ENCODE measurements around the gene C12orf60.
"Not testable (repeated sequence)": the region's sequence is repeated elsewhere in the genome, so short reads cannot be mapped to it uniquely, and the experiment has no call there.

The C12orf60 gene, protein sequence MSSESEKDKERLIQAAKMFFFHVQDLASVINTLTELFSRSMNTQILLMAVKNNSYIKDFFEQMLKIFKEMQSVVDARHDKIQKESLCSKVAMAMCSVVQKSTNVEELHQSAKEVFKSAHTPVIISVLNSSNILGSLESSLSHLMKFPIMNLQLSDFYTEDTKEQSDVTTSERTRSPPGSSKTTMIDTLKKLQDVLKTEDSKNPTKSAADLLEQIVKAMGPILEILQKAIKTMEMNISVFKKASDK
- total RNA-seq: 0 to 0.98 reads per million in 2 donors

DNA sequence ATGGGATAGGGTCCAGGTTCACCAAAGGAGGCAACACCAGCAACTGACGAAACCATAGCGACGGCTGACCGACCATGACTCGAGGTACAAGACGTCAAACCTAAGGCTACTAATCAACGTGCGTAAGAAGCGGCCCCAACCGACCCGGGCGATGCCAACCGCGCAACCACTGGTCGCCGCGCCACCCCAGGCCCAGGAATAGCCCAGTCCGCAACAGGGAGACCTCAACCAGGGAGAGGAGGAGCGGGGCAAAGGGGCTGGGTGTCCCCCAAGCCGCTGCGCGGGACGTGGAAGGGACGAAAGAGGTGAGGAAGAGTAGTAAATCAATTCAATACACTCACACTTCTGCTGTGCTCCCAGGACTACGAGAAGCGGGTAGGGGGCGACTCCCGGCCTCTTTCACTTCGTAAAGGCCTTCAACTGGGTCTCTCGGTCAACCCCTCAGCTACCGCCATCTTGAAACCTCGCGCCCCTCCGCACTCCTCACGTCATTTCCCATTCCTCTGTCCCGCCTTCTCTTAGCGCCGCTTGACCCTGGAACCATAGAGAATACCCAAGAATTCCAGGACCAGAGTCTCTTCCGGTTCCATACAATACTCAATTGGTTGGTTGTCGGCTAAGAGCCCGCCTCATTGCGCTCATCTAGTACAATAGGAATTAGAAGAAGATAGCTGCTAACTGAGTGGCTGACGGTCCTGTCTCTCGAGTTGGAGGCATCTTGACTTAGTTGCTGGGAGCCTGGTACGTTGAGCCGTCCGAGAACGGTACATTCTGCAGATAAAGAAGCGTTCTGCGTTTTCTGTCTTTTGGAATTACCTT is at the start of gene C12orf60, which contains the start of gene WBP11:
TSS of gene C12orf60 (plus strand) at position 660 of the 819 bp plus-strand sequence. CDS start 19,266 bp downstream, outside the sequence.
TSS of gene WBP11 (minus strand) at position 468 of the 819 bp plus-strand sequence. CDS start 2,095 bp downstream, outside the sequence.
- peak; percentile 77 for DNase-seq

DNA sequence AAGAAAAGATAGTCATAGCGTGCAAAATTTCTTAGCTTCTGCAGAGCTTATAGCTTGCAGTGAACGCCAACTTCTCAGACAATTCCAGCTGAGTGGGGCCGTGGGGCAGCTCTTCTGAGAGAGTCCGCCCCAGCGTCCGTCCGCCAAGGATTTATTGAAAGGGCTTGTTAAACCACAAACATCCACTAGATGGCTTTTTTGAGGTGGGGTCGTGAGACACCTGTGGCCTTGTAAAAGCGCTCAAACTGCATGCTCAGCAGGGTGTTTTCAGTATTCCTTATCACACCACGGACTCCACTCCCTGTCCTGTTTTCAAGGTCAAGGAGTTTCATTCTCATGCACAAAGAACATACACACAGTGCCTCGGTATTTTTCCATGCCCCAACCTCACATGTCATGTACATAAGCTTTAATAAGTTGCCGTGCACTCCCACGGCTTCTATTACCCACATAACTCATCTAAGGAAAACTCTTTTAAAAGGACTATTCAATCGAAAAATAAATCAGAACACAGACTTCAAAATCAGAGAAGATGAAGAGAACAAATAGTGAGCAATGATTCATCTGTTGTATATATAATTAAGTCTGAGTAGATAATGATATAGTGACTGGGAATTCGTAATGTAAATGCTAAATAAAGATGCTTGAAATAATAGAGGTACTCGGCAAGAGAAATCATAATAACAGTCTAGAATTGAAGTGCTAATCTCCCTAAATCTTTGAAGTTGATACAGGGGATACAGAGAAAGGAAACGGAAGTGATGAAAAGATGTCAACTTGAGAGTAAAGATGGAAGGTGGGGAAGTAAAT is 46.9 kb upstream of the C12orf60 start:
- DNase-seq: no peak

DNA sequence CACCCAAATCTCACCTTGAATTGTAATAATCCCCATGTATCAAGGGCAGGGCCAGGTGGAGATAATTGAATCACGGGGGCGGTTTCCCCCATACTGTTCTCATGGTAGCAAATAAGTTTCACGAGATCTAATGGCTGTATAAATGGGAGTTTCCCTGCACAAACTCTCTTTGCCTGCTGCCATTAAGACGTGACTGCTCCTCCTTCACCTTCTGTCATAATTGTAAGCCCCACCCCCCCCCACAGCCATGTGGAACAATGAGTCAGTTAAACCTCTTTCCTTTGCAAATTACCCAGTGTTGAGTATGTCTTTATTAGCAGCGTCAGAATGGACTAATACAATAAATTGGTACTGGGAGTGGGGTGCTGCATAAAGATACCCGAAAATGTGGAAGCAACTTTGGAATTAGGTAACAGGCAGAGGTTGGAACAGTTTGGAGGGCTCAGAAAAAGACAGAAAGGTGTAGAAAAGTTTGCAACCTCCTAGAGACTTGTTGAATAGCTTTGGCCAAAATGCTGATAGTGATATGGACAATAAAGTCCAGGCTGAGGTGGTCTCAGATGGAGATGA is 43.7 kb upstream of the C12orf60 start:
- not testable (repeated sequence) for DNase-seq

GRCh38 chr12:14765398-14765797 is 38.1 kb upstream of the C12orf60 start:
- no peak for DNase-seq

GRCh38 chr12:14766020-14766419 is 37.5 kb upstream of the C12orf60 start:
- DNase-seq: not testable (repeated sequence)

GRCh38 chr12:14766649-14767215 is 36.7 kb upstream of the C12orf60 start:
- DNase-seq: no peak

GRCh38 chr12:14767617-14768016 is 35.9 kb upstream of the C12orf60 start:
- no peak for DNase-seq

DNA sequence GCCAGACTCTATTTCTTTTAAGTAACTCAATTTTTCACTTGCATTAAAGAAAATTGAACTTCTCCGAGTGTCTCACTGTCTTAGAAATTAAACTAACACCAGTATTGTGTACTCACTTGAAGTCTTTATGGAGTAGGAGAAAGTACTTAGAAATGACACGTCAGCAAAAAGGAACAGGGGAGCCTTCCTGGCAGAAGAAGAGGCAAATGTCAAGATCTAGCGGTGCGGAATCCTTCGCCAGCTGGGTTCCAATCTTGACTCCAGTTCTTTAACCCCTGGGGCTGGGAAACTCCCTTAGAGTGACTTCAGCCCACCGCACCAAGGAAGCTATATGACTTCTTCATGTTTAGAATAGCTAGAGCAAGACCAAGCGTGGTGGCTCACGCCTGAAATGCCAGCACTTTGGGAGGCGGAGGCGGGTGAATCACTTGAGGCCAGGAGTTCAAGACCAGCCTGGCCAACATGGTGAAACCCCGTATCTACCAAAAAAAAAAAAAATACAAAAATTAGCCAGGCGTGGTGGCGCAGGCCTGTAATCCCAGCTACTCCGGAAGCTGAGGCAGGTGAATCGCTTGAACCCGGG is 34.6 kb upstream of the C12orf60 start:
- no peak for DNase-seq

- DNase-seq: no peak
Observed at GRCh38 chr12:14769466-14769968, 34.0 kb upstream of the C12orf60 start.

- peak; percentile 84 for DNase-seq
Observed at GRCh38 chr12:14769969-14770495, 33.4 kb upstream of the C12orf60 start.

GRCh38 chr12:14770496-14771461 is 32.7 kb upstream of the C12orf60 start:
- DNase-seq: peak; percentile 87

GRCh38 chr12:14771651-14772137 is 31.8 kb upstream of the C12orf60 start:
- peak; percentile 24 for DNase-seq

GRCh38 chr12:14772946-14773345 is 30.5 kb upstream of the C12orf60 start:
- DNase-seq: no peak

- no peak for DNase-seq
Observed at GRCh38 chr12:14773685-14774073, 29.8 kb upstream of the C12orf60 start.

DNA sequence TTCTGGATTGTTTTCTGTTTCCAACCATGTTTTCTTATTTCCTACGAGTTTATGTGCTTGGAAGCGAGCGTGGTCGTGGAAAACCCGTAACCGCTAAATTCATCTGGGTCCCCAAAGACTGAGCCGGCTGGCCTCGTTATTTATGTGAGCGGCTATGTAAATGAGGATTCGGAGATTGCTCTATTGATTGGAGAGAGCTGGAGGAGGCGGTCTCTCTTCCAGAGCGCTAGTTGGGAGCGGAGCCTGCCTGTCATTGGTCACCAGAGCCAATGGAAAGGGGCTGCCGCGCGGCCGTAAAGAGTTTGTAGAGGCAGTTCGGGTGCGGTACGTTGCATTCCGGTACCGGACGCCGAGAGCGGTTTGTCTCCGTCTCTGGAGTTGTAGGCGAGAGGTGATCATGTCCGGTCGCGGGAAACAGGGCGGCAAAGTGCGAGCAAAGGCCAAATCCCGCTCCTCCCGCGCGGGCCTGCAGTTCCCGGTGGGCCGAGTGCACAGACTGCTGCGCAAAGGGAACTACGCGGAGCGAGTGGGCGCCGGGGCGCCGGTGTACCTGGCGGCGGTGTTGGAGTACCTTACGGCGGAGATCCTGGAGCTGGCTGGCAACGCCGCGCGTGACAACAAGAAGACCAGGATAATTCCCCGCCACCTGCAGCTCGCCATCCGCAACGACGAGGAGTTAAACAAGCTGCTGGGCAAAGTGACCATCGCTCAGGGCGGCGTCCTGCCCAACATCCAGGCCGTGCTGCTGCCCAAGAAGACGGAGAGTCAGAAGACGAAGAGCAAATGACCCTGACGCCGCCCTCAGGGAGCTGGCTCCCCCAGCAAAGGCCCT is 29.2 kb upstream of the C12orf60 start:
- DNase-seq: peak; percentile 82

DNA sequence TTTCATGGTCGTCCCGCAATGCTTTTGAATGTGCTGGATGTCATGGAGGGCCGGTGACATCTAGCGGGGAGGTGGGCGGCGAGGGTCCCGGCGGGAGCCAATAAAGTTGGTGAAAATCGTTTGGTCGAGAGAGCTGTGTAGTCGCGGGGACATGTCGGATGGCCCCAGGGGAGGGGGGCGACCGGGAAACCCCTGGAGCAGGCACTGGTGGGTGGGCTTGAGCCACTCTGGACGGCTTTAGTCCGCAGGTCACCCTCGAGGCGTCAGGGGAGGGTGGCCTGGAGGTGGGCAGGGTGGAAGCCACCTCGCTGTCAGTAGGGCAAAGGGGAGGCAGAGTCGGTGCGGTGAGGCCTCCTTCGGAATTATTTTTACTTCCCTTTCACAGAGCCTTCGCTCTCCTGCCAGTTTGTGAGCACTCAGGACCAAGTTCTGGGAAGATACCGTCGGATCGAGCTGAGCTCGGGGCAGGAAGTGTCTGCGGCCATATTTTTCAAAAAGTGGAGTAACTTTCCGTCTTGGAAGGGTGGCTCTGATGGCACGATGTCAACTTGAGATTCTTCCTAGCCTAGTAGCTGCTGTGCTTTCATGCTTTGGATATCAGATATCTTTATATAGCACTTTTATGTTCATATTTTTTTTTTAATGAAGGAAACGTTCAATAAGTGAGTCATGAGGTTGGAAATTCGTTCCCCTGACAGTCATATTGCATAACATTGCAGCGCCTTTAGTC is 28.4 kb upstream of the C12orf60 start:
- DNase-seq: peak; percentile 10

DNA sequence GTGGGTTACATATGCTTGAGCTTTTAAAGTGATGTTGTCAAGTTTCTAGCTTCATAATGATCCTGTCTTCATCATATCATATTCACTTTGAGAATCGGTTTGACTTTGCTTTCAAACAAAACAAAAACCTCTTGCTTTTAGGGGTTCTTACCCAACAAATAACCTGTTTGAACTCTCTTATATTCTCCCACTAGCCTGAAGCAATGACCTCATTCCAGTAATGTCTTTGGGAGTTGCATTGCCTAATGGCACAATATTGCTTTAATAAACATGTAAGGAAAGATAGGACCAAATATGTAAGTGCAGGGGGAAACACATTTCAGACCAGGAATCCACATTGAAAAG is 27.9 kb upstream of the C12orf60 start:
- no peak for DNase-seq

DNA sequence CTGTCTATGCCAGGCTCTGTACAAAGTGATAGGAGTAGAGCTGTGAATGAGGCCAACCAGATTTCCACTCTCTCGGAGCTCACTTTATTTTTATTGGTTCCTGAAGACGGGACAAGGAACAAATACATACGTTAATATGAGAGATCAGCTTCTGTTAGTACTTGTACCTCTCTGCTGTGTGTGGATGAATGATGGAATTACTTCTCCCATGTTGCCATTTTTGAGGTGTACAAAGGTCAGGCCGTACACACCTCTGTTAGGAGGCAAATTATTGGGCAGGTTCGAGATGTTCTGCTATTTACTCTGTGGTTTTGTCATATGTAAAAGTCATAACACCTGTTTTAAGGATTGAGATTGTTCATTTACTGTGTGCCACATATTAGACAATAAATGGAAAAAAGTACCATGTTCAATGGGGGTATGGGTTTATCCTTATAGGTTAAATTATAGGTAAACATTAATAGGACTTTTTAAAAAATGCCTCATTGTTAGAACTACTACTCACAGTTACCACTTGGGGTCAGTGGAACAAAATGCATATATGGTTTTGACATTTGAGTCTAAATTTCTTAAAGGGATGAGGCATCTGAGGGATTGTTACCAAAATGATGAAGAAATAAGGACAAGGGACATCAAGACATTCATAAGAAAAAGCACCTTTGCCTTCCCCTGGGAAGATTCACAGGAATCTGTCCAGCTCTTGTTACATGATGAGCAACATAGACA is 27.1 kb upstream of the C12orf60 start:
- DNase-seq: no peak

Measured in T-helper 9 cell (primary cell).